K562 (cell line): ENCODE data around the gene CALY. TPM values are rescaled to one million over a fixed set of nuclear protein-coding genes. Genes with fewer than 3 reads are reported as not detected.

Experiments
- CCNT2 ChIP-seq: IDR thresholded peaks from 2 replicates; pipeline ENCODE4 v1.6.1; 2011; ENCODE audit warnings: borderline replicate concordance, low read depth, mild to moderate bottlenecking, moderate library complexity, mixed read lengths, low read length; ENCODE audit not compliant: insufficient read length; ENCODE audit errors: extremely low read depth
- ERF ChIP-seq: fragments of 450-650 bp; formaldehyde crosslinking; IDR thresholded peaks from 2 replicates; pipeline ENCODE4 v1.4.0; 2020; ENCODE audit warnings: mild to moderate bottlenecking, mixed read lengths
- GABPA ChIP-seq: fragments of 200-800 bp; sonication (Bioruptor generic); conservative IDR thresholded peaks from 2 replicates; pipeline ENCODE4 v1.6.1; 2016; ENCODE audit warnings: low read depth, missing genetic modification characterization, missing compliant biosample characterization
- KAT7 ChIP-seq: sonication (generic); formaldehyde crosslinking; IDR thresholded peaks from 2 replicates; pipeline ENCODE4 v1.8.0; 2022; ENCODE audit warnings: missing genetic modification reagents, mild to moderate bottlenecking, borderline replicate concordance
- NR2C2 ChIP-seq, 2 experiments: fragments of 200-800 bp in 1 of 2; sonication (Bioruptor generic) in 1 of 2; sonication (generic) in 1 of 2; formaldehyde crosslinking in 1 of 2; IDR thresholded peaks; 2 replicates each; pipeline versions ENCODE4 v1.6.1 to v1.8.0; 2016 to 2022; ENCODE audit warnings: mild to moderate bottlenecking in 1 of 2, missing compliant biosample characterization in 1 of 2, missing genetic modification characterization in 1 of 2, missing genetic modification reagents in 1 of 2
- POLR2G ChIP-seq: fragments of 200-400 bp; formaldehyde crosslinking; IDR thresholded peaks from 2 replicates; pipeline ENCODE4 v1.6.1; 2017; ENCODE audit warnings: low read depth, mild to moderate bottlenecking, antibody characterized with exemption, low read length, moderate library complexity
- SRSF9 ChIP-seq: fragments of 200-400 bp; formaldehyde crosslinking; IDR thresholded peaks from 2 replicates; pipeline ENCODE4 v1.6.1; 2017; ENCODE audit warnings: low read depth, low read length, borderline replicate concordance
- polyA plus RNA-seq, 8 experiments: library from polyadenylated mRNA; depleted of rRNA in 4 of 8; stranded (reverse) in 5 of 8; unstranded in 3 of 8; fragments of >200 nt; fragmentation: Nextera tagmentation in 2 of 8; fragmentation: Illumina TruSeq in 1 of 8; extraction: Ambion mirVana in 2 of 8; extraction: Trizol in 1 of 8; gene quantifications; 2 replicates each; pipeline versions ENCODE4 v1.2.1 to v1.2.3, GENCODE V29; 2011 to 2014; ENCODE audit warnings: inconsistent platforms in 1 of 8, missing spikeins in 1 of 8
- total RNA-seq, 7 experiments: library from RNA; depleted of rRNA in 6 of 7; stranded (reverse); fragments of >200 nt in 6 of 7; fragmentation: Illumina TruSeq in 2 of 7; extraction: Trizol in 2 of 7; gene quantifications; 2 replicates each; pipeline versions ENCODE4 v1.2.1 to v1.2.3, GENCODE V29; 2011 to 2021; ENCODE audit warnings: low replicate concordance in 1 of 7
- TF ChIP-seq, protein P1 (sequence below), 2 experiments: fragments of 450-650 bp in 1 of 2; sonication (generic) in 1 of 2; formaldehyde crosslinking in 1 of 2; IDR thresholded peaks; 2 replicates each; pipeline versions ENCODE4 v1.7.1 to v1.9.0; 2016 to 2022; ENCODE audit warnings: inconsistent platforms in 1 of 2, mild to moderate bottlenecking in 1 of 2, missing genetic modification reagents in 1 of 2
- TF ChIP-seq, protein P2 (sequence below): sonication (generic); formaldehyde crosslinking; IDR thresholded peaks from 2 replicates; pipeline ENCODE4 v1.8.0; 2022; ENCODE audit warnings: missing genetic modification reagents, mild to moderate bottlenecking, moderate library complexity, borderline replicate concordance
- TF ChIP-seq, protein P3 (sequence below): sonication (generic); formaldehyde crosslinking; IDR thresholded peaks from 2 replicates; pipeline ENCODE4 v1.9.0; 2022; ENCODE audit warnings: mild to moderate bottlenecking, missing genetic modification reagents
- TF ChIP-seq, protein P4 (sequence below): sonication (generic); formaldehyde crosslinking; IDR thresholded peaks from 2 replicates; pipeline ENCODE4 v1.8.0; 2022; ENCODE audit warnings: mild to moderate bottlenecking, missing genetic modification reagents, borderline replicate concordance

The CALY gene
- total and polyA plus RNA-seq, 9 of the 15 experiments (the other 6 are each of a cell fraction or from before 2014, with no cell fraction given), result not detected

DNA sequence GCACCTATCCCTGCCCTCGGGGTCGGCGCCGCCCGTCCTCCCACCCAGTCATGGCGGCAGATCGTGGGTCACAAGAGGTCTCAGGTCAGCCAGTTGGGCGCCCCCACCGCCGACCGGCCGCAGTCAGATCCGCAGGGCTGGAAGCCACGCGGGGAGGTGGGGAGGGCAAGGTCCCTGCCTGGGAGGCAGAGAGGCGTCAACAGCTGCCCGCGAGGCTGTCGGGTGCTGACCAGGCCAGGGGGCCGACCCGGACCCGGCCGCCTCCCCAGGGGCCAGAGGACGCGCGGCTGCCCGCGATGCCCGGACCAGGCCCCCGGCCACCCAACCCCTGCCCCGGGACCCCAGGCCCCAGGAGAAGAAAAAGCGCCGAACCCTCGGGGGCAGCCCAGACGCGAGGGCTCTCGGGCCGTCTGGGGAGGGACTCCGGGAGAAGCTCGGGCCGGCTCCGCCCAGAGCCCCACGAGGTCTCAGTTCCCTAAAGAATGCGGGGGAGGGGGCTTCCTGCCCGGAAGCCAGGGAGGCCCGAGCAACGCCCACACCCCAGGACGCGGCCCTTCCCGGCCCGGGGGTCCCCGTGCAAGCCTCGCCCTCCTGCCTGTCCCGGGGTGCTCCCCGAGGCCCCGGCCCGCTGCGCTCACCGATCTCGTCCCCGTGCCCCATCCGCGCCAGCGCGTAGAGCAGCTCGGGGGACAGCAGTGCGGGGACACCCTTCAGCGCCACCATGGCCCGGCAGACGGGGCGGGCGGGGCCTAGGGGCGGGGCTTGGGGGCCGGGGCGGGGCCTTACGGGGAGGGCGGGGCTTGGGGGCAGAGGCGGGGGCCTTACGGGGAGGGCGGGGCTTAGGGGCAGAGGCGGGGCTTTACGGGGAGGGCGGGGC, 20.8 kb upstream of the CALY start, which contains the start of gene FUOM (continued):
- peak; percentile 30 for TF ChIP-seq CCNT2
- peak; percentile 82 for TF ChIP-seq POLR2G
- no peak for TF ChIP-seq NR2C2 (CRISPR knock-in tag; IDR thresholded peaks at IDR 0.05)
- peak; percentile 60 for TF ChIP-seq NR2C2 (tag; IDR thresholded peaks at IDR 0.05)
- TF ChIP-seq KAT7 (CRISPR knock-in tag), result 0 out of 2 replicates have a peak, but pooled peaks have one; percentile 60
- TF ChIP-seq GABPA, result peak; percentile 61
- no peak for TF ChIP-seq ERF (CRISPR knock-in tag)
- TF ChIP-seq SRSF9, result no peak
- TF ChIP-seq, protein P1, sequence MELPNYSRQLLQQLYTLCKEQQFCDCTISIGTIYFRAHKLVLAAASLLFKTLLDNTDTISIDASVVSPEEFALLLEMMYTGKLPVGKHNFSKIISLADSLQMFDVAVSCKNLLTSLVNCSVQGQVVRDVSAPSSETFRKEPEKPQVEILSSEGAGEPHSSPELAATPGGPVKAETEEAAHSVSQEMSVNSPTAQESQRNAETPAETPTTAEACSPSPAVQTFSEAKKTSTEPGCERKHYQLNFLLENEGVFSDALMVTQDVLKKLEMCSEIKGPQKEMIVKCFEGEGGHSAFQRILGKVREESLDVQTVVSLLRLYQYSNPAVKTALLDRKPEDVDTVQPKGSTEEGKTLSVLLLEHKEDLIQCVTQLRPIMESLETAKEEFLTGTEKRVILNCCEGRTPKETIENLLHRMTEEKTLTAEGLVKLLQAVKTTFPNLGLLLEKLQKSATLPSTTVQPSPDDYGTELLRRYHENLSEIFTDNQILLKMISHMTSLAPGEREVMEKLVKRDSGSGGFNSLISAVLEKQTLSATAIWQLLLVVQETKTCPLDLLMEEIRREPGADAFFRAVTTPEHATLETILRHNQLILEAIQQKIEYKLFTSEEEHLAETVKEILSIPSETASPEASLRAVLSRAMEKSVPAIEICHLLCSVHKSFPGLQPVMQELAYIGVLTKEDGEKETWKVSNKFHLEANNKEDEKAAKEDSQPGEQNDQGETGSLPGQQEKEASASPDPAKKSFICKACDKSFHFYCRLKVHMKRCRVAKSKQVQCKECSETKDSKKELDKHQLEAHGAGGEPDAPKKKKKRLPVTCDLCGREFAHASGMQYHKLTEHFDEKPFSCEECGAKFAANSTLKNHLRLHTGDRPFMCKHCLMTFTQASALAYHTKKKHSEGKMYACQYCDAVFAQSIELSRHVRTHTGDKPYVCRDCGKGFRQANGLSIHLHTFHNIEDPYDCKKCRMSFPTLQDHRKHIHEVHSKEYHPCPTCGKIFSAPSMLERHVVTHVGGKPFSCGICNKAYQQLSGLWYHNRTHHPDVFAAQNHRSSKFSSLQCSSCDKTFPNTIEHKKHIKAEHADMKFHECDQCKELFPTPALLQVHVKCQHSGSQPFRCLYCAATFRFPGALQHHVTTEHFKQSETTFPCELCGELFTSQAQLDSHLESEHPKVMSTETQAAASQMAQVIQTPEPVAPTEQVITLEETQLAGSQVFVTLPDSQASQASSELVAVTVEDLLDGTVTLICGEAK (IDR thresholded peaks at IDR 0.05), result peak; percentile 69
- TF ChIP-seq, protein P1 (CRISPR knock-in tag; IDR thresholded peaks at IDR 0.05), result no peak
- TF ChIP-seq, protein P2, sequence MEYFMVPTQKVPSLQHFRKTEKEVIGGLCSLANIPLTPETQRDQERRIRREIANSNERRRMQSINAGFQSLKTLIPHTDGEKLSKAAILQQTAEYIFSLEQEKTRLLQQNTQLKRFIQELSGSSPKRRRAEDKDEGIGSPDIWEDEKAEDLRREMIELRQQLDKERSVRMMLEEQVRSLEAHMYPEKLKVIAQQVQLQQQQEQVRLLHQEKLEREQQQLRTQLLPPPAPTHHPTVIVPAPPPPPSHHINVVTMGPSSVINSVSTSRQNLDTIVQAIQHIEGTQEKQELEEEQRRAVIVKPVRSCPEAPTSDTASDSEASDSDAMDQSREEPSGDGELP, result peak; percentile 28; the same call in 1 of the 2 replicates
- TF ChIP-seq, protein P3, sequence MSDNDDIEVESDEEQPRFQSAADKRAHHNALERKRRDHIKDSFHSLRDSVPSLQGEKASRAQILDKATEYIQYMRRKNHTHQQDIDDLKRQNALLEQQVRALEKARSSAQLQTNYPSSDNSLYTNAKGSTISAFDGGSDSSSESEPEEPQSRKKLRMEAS (CRISPR knock-in tag), result peak; percentile 68
- TF ChIP-seq, protein P4, sequence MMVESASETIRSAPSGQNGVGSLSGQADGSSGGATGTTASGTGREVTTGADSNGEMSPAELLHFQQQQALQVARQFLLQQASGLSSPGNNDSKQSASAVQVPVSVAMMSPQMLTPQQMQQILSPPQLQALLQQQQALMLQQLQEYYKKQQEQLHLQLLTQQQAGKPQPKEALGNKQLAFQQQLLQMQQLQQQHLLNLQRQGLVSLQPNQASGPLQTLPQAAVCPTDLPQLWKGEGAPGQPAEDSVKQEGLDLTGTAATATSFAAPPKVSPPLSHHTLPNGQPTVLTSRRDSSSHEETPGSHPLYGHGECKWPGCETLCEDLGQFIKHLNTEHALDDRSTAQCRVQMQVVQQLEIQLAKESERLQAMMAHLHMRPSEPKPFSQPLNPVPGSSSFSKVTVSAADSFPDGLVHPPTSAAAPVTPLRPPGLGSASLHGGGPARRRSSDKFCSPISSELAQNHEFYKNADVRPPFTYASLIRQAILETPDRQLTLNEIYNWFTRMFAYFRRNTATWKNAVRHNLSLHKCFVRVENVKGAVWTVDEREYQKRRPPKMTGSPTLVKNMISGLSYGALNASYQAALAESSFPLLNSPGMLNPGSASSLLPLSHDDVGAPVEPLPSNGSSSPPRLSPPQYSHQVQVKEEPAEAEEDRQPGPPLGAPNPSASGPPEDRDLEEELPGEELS (CRISPR knock-in tag), result no peak
